GM12801 (cell line): Measurements from ENCODE around the gene KAT6B.

Source experiments
- TF ChIP-seq, protein P1 (sequence below): IDR thresholded peaks from one replicate; pipeline ENCODE4 v1.5.1; 2011; ENCODE audit warnings: control low read depth; ENCODE audit not compliant: insufficient read length; ENCODE audit errors: extremely low read depth

The KAT6B gene

DNA sequence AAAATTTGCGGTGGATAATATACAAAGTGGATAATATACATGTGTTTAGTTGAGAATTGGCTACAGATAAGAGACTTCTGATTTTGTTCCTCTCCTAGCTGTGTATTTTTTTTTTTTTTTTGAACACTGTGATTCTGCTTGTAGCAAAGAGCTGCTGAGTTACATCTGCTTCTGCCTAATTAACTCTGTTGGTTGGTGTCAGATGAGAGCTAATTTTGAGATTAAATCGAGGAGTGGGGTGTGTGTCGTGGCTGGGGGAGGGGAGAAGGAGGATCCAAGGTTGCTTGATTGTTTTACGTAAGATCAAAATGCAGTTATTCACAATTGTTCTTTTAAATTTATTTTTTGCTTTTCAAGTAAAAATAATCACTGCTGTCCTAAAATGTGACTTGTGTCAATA, 11.3 kb downstream of the KAT6B start:
- TF ChIP-seq, protein P1, sequence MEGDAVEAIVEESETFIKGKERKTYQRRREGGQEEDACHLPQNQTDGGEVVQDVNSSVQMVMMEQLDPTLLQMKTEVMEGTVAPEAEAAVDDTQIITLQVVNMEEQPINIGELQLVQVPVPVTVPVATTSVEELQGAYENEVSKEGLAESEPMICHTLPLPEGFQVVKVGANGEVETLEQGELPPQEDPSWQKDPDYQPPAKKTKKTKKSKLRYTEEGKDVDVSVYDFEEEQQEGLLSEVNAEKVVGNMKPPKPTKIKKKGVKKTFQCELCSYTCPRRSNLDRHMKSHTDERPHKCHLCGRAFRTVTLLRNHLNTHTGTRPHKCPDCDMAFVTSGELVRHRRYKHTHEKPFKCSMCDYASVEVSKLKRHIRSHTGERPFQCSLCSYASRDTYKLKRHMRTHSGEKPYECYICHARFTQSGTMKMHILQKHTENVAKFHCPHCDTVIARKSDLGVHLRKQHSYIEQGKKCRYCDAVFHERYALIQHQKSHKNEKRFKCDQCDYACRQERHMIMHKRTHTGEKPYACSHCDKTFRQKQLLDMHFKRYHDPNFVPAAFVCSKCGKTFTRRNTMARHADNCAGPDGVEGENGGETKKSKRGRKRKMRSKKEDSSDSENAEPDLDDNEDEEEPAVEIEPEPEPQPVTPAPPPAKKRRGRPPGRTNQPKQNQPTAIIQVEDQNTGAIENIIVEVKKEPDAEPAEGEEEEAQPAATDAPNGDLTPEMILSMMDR: no peak

DNA sequence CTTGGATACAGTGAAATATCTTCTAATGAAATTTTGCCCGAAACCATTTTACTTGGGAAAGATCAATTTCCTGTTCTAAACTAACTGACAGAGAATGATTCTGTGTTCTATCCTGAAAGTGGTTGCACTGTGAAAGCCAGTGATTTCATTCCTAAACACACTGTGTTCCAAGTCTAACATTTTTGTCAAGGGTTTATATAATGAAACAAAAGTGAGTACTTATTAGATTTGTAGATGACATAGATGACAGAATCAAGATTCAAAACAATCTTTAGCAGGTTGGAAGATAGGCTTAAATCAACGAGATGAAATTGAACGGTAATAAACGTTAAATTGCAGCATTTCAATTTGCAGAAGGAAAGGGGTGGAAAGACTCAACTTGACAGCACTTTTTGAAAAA, 13.3 kb downstream of the KAT6B start:
- TF ChIP-seq, protein P1: no peak

DNA sequence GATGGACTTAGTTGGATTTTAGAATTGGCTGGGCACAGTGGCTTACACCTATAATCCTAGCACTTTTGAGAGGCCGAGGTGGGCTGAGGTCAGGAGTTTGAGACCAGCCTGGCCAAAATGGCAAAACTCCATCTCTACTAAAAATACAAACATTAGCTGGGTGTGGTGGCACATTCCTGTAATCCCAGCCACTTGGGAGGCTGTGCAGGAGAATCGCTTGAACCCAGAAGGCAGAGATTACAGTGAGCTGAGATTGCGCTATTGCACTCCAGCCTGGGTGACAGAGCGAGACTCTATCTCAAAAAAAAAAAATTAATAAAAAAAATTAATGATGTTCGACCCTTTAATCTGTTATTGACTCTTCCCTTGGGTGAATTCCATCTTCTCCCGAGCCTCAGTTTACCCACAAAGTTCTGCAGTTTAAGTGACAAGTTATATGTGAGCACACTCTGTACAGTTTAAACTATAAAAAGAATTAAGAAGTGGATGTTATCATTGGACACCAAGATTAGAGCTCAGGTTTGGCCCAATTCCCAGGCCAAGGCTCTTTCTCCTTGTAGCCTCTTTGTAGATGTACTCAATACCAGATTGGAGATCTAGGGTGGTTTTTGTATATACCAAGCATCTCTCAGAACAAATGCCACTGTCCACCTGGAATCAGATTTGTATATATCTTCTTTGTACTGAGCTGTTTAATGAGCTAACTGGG, 15.0 kb downstream of the KAT6B start:
- TF ChIP-seq, protein P1: no peak

DNA sequence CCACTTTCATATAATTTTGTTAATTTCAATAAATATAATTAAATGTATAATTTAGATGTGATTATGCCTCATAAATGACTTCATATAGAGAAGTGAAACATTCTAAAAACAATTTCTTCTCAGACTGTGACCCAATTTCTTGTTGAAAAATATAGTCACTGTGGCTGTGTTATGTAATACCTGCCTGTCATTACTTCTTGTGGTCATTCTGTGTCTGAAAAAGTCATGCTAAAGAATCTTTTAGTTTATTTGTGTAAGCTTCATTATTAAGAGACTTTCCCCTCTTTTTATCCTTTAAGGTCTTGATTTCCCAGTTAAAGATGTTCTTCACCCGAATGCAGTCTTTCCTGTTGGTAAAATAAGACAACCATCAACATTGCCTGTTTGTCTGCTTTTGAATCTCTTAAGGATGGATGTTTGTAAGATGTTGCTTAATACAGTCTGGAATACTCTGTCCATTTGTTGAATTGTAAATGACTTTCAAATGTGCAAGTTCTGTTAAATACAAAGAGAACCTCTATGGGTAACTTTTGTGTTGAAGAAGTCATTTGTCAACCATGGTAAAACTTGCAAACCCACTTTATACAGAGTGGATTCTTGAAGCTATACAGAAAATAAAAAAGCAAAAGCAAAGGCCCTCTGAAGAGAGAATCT, 16.0 kb downstream of the KAT6B start:
- TF ChIP-seq, protein P1: no peak

DNA sequence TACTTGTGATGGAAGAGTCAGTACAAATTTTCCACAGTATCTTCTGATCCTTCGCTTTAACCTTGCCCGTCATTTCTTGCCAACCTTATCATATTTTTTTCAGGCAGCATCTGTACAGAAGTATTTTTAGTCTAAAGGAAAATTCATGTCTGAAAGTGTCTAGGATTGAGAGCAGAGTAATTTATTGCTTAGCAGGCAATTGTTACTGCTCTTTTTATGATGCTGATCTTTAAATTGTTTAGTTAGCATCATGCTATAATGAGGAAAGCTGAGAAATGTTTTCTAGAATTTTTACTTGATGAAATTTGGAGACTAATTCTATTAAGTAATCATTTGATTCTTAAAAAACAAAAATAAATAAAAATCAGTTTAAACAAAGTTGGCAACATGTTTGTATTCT, 20.6 kb downstream of the KAT6B start:
- TF ChIP-seq, protein P1: no peak

DNA sequence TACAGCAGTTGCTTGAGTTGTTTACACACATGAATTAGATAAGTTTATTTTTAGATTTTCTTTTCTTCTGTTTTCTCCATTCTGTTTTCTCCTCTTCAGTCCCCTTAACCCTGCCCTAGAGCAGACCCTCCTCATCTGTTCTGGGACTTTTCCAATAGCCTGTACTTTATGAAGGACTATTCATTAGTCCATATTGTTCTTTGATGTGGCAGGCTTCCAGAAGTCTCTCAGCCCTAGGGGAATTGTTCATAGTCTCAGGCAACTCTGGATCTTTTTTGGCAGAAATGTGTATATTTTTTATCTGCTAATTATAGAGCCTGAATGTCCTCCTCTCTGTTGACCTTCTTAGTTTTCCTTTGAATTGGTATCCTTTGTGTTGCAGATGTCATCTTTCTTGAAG, 25.4 kb downstream of the KAT6B start:
- TF ChIP-seq, protein P1: no peak

DNA sequence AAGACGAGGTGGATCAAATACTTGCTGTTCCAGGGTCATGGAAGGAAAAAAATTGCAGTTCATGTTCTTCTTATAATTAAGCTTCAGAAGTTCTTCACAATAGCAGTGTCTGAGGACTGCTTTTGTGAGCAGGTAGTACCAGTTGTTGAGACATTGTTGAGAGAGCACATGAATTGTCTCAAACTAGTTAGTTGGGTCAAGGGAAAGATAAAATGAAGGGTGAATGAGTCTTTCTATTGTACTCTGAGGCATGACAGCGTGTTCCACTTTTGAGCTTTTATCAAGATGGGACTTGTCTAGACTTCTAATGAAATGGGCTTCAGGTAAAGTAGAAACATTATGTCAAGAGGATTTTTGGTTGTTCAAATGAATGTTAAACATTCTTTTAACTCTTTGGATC, 26.0 kb downstream of the KAT6B start:
- TF ChIP-seq, protein P1: no peak
